HG03095 (cell line): ENCODE measurements around the gene KCNA1.
"Not testable (repeated sequence)": the region's sequence is repeated elsewhere in the genome, so short reads cannot be mapped to it uniquely, and the experiment has no call there.

Source experiments
- ATAC-seq: cut with Tn5 transposase; IDR thresholded peaks from one replicate; pipeline ENCODE4 v1.9.1; 2021; ENCODE audit warnings: moderate library complexity; ENCODE audit not compliant: unreplicated experiment

Gene KCNA1

DNA sequence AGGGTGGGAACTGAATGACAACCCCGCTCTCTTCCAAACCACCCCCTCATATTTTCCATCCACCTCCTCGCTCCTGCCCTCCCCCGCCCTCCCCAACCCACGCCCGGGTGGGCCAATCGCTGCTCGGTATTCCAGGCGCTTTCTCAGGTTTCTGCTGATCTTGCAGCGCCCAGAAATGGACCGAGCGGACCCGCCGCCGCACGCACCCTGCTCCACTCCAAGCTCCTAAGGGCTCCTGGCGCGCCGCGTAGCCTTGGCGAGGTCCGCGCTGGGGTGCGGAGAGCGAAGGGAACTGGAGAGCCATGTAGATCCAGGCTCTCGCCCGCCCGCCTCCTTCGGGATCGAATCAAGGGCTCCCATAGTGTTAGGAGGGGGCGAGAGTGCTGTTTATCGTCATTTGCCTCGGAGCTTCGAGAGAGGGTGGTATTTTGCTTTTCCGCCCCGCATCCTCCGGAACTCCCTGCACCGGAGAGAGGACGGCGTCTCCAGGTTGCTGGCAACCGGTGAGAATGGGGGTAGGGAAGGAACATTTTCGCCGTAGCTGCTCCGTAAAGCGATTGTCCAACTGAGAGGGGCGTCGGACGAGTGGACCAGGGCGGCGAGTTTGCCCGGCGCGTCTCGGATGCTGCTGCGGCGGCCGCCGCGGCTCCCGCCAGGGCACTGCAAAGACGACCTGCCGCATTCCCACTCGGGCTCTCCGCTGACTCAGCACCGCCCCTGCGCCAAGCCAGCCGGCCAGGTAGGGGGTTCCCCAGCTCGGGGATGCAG, at the start of gene KCNA1:
Gene KCNA1, plus strand, starts transcription at position 172 of the 768 bp plus-strand sequence. CDS start 1,474 bp downstream, outside the sequence.
- no peak for ATAC-seq

DNA sequence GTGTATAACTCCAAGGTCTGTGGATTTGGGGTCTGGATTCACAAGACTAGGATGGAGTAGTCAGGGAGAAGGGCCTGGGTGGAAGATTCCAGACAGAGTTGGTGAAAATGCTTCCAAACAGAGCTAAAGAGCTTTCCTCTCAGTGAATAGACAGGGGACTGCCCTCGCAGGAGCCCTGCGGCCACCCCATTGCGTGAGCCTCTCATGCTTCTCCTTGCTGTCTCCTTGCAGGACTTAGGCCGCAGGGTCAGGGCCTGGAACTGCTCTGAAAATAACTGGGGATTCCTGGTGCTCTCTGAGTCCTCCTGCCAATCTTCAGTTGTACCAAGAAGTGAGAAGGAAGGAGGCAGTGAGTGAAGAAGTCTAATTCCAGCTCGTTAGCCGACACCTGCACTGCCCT, 49.0 kb upstream of the KCNA1 start:
- no peak for ATAC-seq

DNA sequence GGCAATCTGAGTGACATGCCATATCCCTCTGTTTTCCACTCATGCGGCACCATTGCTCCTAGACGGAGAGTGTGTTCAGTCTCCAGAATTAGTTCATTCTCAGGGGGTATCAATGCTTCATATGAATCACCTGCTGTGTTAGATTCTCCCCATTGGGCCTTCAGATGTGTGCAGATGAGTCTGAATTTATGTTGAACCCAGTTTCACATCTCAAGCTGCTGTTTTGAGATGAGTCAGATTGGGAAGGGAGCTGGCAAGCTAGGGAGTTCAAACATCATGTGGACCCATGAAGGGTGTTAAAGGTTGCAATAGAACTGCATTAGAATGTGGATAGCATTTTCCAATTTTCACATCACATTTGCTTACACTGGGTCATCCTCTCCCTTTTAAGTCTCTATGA, 46.9 kb upstream of the KCNA1 start:
- no peak for ATAC-seq

DNA sequence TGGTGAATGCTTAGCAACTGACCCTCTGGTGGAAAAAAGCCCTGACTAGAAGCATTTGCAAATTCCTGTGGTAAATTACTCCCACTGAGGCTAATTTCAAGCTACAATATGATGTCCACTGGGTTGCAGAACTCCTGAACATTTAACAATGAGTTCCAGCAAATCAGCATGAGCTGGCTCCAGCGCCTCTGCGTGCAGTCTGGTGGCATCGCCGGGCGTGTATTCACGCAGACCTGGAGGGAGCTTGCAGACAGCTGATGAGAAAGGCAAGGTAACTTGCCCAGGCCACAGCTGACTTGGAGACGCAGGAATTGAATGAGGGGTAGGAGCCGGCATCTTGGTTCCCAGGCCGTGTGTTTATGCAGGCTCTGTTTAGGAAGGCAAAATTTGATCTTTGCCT, 45.1 kb upstream of the KCNA1 start:
- no peak for ATAC-seq

DNA sequence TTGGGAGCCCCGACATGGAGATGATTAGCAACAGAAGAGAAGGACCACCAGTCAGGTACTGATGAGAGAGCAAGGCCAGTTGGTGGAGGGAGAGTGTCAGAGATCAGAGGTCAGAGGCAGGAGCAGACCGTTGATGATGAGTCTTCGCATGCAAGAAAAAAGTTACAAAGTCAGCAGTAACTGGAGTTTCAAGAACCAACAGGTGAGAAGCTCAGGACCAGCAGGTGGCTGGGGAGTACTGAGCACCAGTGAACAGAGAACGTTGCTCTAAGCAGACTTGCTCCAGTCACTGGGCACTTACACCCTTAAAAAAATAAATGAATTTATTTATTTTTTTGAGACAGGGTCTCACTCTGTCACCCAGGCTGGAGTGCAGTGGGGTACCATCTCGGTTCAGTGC, 44.5 kb upstream of the KCNA1 start:
- ATAC-seq: no peak

DNA sequence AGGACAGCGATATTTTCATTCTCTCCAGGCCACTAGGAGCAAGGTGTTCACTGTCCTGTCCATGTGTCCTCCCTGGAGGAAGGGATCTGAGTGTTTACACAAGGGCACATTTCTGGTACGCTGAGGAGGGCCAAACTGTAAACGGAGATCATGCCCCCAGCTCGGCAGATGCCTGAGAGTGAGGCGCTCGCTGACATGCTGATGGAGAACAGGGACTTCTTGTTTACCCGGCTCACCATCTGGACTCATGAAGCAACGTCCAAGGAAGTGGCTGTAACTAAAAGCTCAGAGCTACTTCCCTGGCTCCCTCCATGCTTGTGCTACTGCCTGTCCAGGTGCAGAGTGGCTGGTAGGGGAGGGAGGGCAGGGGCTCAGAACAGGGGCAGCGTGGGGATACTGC, 43.4 kb upstream of the KCNA1 start:
- ATAC-seq: no peak

DNA sequence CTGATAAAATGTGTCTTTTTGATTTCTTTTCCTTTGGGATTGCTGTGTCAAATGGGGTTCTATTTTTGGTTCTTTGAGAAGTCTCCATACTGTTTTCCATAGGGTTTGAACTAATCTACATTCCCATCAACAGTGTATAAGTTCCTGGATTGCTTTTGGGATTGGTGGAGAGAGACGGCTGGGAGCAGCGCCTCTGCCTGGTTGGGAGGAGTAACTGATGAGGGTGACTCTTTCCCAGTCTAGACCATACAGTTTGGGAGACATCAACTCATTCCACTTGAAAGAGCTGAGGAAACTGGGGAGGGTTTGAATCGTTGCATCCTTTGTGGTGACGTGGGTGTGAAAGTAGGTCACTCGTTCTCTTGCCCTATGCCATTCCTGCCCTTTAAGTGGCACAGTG, 42.3 kb upstream of the KCNA1 start:
- ATAC-seq: no peak

DNA sequence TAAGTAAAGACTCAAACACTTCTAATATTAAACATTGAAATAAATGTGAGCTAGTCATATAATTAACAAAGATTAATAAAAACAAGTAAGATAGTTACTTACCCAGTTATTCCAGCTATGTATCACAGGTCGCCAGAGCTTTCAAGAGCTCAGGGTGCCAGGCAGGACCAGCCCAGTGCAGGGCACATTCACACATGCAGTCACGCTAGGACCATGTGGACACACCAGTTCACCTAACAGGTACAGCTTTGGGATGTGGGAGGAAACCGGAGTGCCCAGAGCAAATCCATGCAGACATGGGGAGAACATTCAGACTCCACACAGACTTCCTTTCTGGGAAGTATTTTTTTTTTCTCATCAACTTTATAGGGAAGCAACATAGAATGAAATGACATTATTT, 39.3 kb upstream of the KCNA1 start:
- no peak for ATAC-seq

DNA sequence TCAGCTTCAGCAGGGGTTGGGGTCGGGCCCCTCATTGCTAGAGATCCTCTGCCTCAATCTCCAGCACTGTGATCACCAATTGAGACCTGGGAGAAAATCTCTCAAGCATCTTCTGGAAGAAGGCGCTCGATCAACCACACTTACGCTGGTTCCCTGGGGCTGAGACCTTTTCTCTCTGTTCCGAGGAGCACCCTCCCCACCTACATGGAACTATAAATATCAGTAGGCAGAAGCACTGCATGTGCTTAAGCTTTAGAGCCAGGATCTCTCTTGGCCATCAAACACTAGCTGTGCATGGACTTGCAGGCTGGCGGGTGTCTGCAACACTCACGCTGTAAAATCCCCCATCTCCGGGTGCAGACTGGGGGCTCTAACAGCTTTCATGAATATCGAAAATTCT, 38.2 kb upstream of the KCNA1 start:
- ATAC-seq: no peak

DNA sequence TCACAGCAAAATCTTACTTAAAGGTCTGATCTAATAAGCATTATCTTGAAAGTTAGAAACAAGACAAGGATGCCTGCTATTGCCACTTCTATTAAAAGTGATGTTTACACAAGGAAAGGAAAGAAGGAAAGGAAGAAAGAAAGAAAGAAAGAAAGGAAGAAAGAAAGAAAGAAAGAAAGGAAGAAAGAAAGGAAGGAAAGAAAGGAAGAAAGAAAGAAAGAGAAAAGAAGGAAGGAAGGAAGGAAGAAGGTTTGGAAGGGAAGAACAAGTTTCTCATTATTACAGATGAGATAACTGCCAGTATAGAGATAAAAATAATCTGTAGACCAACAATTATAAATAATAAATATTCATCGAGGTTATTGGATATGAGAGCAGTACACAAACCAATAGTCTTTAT, 35.8 kb upstream of the KCNA1 start:
- no peak for ATAC-seq

DNA sequence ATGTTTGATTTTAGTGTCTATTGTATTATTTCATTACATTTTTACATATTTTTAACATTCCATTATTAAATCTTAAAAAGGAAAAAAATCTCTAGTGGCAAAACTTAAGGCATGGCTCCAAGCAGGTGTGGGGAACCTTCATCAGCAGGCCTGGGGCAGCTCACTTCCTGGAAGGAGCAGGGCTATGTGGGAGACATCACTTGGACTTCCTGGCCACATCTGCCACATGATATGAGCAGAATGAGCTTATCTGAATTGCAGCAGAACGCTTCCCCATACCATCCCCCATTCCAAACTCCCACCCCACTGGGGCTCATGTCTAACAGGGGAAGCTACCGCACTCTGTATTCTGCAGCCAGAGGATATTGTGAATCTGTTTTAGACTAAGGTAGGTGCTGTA, 35.0 kb upstream of the KCNA1 start:
- no peak for ATAC-seq

DNA sequence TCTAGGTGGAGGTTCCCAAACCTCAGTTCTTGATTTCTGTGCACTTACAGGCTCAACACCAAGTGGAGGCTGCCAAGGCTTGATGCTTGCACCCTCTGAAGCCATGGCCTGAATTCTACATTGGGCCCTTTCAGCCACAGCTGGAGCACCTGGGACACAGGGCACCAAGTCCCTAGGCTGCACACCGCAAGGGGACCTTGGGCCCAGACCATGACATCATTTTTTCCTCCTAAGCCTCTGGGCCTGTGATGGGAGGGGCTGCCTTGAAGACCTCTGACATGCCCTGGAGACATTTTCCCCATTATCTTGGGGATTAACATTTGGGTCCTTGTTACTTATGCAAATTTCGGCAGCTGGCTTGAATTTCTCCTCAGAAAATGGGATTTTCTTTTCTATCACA, 30.2 kb upstream of the KCNA1 start:
- not testable (repeated sequence) for ATAC-seq

DNA sequence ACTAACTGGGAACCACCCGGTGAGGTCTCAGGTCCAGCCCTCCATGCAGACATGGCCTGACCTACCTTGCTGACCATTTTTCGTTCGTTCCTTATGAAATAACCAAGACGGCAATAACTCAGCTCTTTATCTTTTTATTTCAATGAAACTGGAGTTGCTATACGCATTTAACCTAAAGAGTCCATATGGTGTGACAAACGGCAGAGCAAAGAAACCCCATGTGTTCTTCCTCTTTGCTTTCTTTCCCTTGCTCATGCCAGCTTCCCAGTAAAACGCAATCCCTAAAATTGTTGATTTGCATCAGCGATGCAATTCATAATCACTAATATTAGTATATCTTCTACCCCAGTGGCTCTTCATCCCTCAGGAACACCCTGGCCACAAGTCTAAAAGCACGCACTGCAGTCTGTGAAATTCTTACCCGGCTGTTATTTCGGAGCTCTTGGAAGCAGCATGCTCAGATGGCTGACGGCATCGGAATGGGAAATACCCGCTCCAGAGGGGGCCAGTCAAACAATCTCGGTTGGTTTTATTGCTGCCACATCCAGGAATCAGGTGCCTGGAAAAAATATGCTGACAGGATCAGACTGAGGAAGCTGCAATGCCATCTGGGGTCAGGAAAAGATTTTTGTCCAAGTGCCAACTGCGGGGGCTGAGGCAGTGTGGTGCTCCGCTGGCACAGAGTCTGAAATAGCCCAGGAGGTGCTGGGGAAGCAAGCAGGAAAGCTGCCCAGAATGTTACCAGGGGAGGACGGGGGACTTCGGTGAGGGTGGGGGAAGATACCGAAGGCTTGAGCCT, 28.2 kb upstream of the KCNA1 start:
- no peak for ATAC-seq

DNA sequence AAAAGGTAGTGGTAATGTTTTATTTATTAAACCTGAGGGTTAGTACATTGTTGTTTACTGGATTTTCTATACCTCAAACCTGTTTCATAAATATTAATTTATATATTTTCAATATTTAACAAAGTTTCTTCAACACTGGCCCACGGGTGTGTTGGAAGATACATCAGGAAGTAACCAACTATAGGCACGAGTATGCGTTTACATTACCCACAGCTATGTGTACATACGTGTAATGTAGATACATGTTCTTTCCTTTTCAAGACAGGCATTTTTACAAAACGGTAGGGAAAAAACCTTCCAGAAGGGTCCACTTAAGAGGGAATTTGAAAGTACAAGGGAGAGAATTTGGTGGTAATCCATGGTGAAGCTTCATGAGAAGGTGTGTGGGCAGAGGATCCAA, 17.8 kb upstream of the KCNA1 start:
- ATAC-seq: no peak

DNA sequence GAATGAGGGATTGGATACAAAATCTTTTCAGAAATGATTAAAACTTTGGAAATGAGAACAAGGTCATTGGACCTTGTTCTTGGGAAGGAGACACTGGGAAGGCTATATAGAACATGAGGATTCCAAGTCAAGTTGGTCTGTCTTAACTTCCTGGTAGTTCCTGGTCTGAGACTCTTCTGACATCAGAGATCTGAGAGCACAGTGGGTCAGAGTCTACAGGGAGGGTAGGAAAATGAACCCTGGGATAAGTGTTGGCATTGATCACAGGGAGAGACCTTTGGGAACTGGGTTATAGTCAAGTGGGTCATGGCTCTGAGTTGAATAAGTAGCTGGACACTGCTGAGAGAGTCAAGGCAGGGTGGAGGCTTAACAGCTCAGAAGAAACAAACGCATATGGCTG, 17.3 kb upstream of the KCNA1 start:
- ATAC-seq: no peak

DNA sequence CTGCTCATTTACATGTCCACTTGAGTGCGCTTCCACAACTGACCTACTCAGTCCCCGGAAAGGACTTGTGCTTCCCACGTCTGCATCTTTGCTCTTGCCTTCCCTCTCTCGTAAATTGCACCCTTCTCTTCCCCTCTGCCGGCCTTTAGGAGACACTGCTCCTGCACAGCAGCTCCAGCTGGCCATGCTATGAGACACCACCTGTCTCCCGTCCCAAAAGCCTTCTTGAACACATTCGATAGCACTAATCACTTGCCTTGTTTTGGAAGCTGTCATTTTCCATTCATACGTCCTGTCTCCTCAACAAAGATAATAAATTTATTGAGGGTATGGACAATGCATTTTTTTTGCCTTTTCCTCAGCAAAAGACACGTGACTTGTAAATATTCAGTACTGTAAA, 15.7 kb upstream of the KCNA1 start:
- ATAC-seq: no peak

DNA sequence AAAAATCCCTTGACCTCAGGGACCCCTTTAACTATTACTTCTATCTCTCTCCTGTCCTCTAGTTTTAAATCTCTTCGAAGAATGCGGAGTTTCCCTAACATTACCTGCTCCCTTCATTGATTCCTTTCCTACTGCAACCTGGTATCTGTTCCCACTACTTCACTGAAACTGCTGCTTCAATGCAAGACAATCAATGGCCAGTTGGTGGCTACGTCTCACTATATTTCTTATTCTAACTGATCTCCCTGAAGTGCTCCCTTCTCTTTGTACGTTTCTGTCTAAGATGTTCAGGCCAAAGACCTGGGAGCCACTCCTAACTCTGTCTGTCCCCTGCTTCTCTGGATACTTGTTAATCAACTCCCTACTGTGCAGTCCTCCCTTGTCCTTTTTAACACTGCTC, 10.3 kb upstream of the KCNA1 start:
- ATAC-seq: no peak

DNA sequence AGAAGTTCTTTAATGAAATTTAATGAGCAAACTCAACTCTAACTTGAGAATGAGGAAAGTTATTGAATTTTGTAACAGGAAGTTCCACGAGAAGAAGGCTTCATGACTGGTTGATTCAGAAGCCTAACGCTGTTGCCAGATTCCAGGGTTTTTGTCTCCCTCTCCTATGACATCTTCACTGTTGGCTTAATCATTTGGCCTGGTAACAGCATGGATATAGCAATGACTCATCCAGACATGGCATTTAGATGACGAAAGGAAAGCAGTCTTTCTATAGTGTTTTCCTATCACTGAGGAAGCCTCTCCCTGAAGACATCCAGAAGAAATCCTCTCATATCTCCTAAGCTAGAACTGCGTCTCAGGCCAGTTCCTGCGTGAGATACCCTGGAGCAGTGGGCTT, 9.4 kb upstream of the KCNA1 start:
- ATAC-seq: no peak

DNA sequence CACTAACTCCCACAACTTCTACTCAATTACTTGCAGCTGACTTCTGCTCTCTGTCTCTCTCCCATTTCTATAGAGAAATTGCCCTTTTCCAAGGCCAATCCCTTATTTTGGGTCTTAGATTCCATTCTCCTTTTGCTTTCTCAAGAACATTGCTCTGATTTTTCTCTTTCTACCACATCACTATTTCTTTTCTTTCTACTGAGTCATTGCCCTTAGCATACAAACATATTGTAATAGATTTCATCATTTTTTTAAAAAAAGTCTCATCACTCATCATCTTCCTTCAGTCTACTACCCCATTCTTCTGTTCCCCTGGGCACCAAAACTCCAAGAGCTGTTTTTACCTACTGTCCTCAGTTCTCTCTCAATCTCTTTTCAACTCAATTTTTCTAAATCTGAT, 4.4 kb upstream of the KCNA1 start:
- no peak for ATAC-seq

DNA sequence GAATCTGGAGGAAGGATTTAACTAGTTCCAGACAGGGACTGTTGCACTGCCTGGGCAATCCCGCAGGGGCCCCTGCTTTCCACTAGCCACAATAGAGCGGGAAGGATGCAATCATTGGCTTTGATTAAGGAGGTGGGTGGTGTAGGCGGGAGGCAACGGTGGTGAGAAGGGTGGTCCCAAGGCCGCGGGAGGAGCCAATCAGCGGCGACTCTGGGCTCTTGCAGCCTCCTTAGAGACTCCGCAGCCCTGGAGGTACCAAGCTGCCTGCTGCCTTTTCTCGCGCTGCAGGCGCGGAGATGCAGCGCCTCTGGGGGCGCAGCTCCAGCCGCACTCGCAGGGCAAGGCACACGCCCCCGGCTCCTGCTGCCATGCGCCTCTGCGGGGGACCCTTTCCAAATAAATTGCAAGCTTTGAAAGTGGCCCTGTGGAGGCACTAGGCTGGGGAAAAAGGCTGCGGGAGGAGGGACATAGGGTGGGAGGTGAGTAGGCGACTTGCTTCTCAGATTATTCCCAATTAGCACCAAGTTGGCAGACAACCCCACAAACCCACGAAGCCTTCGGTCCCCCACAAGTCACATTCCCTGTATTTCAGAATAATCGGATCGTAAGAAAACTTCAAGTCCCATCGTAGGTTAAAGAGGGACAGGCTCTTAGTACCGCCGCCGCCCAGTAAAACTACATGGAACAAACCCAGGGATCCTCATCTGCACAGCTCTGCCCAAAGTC, 858 bp upstream of the KCNA1 start:
- no peak for ATAC-seq

DNA sequence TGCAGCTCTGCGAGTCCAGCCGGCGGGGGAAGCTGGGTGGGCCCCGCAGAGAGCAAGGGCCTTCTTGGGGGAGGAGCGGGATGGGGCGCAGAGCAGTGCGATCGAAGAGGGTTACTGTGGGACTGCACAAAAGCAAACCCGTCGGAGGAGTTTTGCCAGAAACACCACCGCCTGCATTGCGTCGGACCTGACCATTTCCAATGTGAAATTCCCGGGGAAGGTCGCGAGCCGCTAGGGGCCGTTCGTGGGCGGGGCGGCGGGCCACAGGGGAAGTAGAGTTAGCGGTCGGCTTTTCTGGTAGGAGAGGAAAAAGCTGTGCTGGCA, 333 bp upstream of the KCNA1 start:
- no peak for ATAC-seq
